Measurements from ENCODE around the gene FAN1.
A peak's percentile ranks its signal among the peaks of the same experiment; 100 is the strongest.

The FAN1 gene

GRCh38 chr15:30984542-30984941 is 80.8 kb downstream of the FAN1 start:
- no peak for TF ChIP-seq CTCF (IDR thresholded peaks at IDR 0.05; ENCODE audit: poor library complexity, severe bottlenecking)
- Histone ChIP-seq H3K4me1 (ENCODE audit: insufficient read depth, poor library complexity, severe bottlenecking) (no peaks in the 10 kb centered on the region), H3K4me3 (ENCODE audit: severe bottlenecking) (no peak overlapping the region), H3K27ac (ENCODE audit: poor library complexity, severe bottlenecking) (no peak overlapping the region), H3K27me3 (ENCODE audit: insufficient read depth, poor library complexity, severe bottlenecking) (no peaks in the 10 kb centered on the region), H3K9me3 (ENCODE audit: severe bottlenecking) (no peaks in the 10 kb centered on the region), H3K36me3 (ENCODE audit: low read depth) (peaks cover 26% of the 10 kb centered on the region; the same call in 1 of the 2 replicates)
- DNase-seq (ENCODE audit: low spot score) (no peak), ATAC-seq (ENCODE audit: low read depth) (0 out of 3 replicates have a peak, but pooled peaks have one; percentile 7)

GRCh38 chr15:30985081-30985531 is 81.4 kb downstream of the FAN1 start:
- ATAC-seq (ENCODE audit: low read depth) (peak; percentile 45; the same call in 2 of the 3 replicates), DNase-seq (ENCODE audit: low spot score) (no peak)
- Histone ChIP-seq H3K4me1 (ENCODE audit: insufficient read depth, poor library complexity, severe bottlenecking) (peaks cover 5% of the 10 kb centered on the region), H3K36me3 (ENCODE audit: low read depth) (peaks cover 29% of the 10 kb centered on the region; the same call in 1 of the 2 replicates), H3K27me3 (ENCODE audit: insufficient read depth, poor library complexity, severe bottlenecking) (no peaks in the 10 kb centered on the region), H3K4me3 (ENCODE audit: severe bottlenecking) (no peak overlapping the region), H3K27ac (ENCODE audit: poor library complexity, severe bottlenecking) (no peak overlapping the region), H3K9me3 (ENCODE audit: severe bottlenecking) (no peaks in the 10 kb centered on the region)
- no peak for TF ChIP-seq CTCF (IDR thresholded peaks at IDR 0.05; ENCODE audit: poor library complexity, severe bottlenecking)

- Histone ChIP-seq H3K9me3 (ENCODE audit: severe bottlenecking) (no peaks in the 10 kb centered on the region), H3K4me3 (ENCODE audit: severe bottlenecking) (peak overlapping the region; percentile 94), H3K4me1 (ENCODE audit: insufficient read depth, poor library complexity, severe bottlenecking) (peaks cover 9% of the 10 kb centered on the region), H3K36me3 (ENCODE audit: low read depth) (0 out of 2 replicates have a peak, but pooled peaks cover 5% of the 10 kb centered on the region), H3K27ac (ENCODE audit: poor library complexity, severe bottlenecking) (no peak overlapping the region), H3K27me3 (ENCODE audit: insufficient read depth, poor library complexity, severe bottlenecking) (no peaks in the 10 kb centered on the region)
- peak; percentile 13 for TF ChIP-seq CTCF (IDR thresholded peaks at IDR 0.05; ENCODE audit: poor library complexity, severe bottlenecking)
- DNase-seq (ENCODE audit: low spot score) (no peak), ATAC-seq (ENCODE audit: low read depth) (no peak)
Observed at GRCh38 chr15:30990036-30990435, 86.3 kb downstream of the FAN1 start.

GRCh38 chr15:30990446-30991254 is 86.9 kb downstream of the FAN1 start:
- H3K9me3 ChIP-seq (ENCODE audit: severe bottlenecking) = no peaks in the 10 kb centered on the region
- peak overlapping the region; percentile 94 for H3K4me3 ChIP-seq (ENCODE audit: severe bottlenecking)
- ATAC-seq (ENCODE audit: low read depth) = no peak
- TF ChIP-seq CTCF (IDR thresholded peaks at IDR 0.05; ENCODE audit: poor library complexity, severe bottlenecking) = no peak
- no peaks in the 10 kb centered on the region for H3K27me3 ChIP-seq (ENCODE audit: insufficient read depth, poor library complexity, severe bottlenecking)
- H3K4me1 ChIP-seq (ENCODE audit: insufficient read depth, poor library complexity, severe bottlenecking) = peaks cover 9% of the 10 kb centered on the region
- no peak for DNase-seq (ENCODE audit: low spot score)
- H3K36me3 ChIP-seq (ENCODE audit: low read depth) = 0 out of 2 replicates have a peak, but pooled peaks cover 5% of the 10 kb centered on the region
- H3K27ac ChIP-seq (ENCODE audit: poor library complexity, severe bottlenecking) = peak overlapping the region; percentile 68
